Neuronal stem cell (in vitro differentiated cells): ENCODE results near the gene TOPAZ1.

Experiments
- DNase-seq: peaks from one replicate; pipeline ENCODE4 v3.0.0-alpha.2; 2013; ENCODE audit warnings: low spot score
- H2AFZ ChIP-seq: one replicate; pipeline ENCODE4 v1.6.1; 2013; ENCODE audit warnings: mild to moderate bottlenecking, low read length, inconsistent platforms
- H2AK5ac ChIP-seq: 2 replicates; pipeline ENCODE4 v1.6.1; 2013; ENCODE audit warnings: low read depth, mild to moderate bottlenecking, inconsistent platforms, low read length, moderate library complexity, mixed read lengths
- H2BK120ac ChIP-seq: 2 replicates; pipeline ENCODE4 v1.6.1; 2013; ENCODE audit warnings: low read depth, mild to moderate bottlenecking, inconsistent platforms, low read length, moderate library complexity, mixed read lengths
- H2BK12ac ChIP-seq: one replicate; pipeline ENCODE4 v1.6.1; 2013; ENCODE audit warnings: low read length, inconsistent platforms
- H2BK15ac ChIP-seq: 2 replicates; pipeline ENCODE4 v1.6.1; 2013; ENCODE audit warnings: mild to moderate bottlenecking, low read length, inconsistent platforms, mixed read lengths
- H2BK5ac ChIP-seq: one replicate; pipeline ENCODE4 v1.6.1; 2013; ENCODE audit warnings: inconsistent platforms, mild to moderate bottlenecking, low read length, moderate library complexity
- H3K14ac ChIP-seq: one replicate; pipeline ENCODE4 v1.6.1; 2013; ENCODE audit warnings: low read length, inconsistent platforms
- H3K18ac ChIP-seq: 2 replicates; pipeline ENCODE4 v1.6.1; 2013; ENCODE audit warnings: low read length, inconsistent platforms
- H3K23ac ChIP-seq: 2 replicates; pipeline ENCODE4 v1.6.1; 2013; ENCODE audit warnings: low read depth, mild to moderate bottlenecking, mixed read lengths, low read length, inconsistent platforms; ENCODE audit not compliant: poor library complexity
- H3K27ac ChIP-seq: replicated peaks from 3 replicates; pipeline ENCODE4 v1.5.1; 2013; ENCODE audit warnings: low read length, inconsistent platforms
- H3K27me3 ChIP-seq, 3 experiments: 2 replicates each; pipeline ENCODE4 v1.6.1; 2013; ENCODE audit warnings: low read length in 3 of 3, mild to moderate bottlenecking in 2 of 3, inconsistent platforms in 1 of 3, low read depth in 1 of 3, mixed read lengths in 1 of 3, moderate library complexity in 1 of 3; ENCODE audit not compliant: control insufficient read depth in 3 of 3, insufficient read depth in 3 of 3
- H3K36me3 ChIP-seq, 2 donors: replicated peaks in 1 of 2; 2 replicates each; pipeline ENCODE4 v1.6.1; 2013; ENCODE audit warnings: low read length in 2 of 2; ENCODE audit not compliant: control insufficient read depth in 2 of 2, insufficient read depth in 2 of 2
- H3K4ac ChIP-seq: 2 replicates; pipeline ENCODE4 v1.6.1; 2013; ENCODE audit warnings: inconsistent platforms, mild to moderate bottlenecking, low read length, moderate library complexity
- H3K4me1 ChIP-seq, 2 donors: 1 replicate in 1 of 2; 2 replicates in 1 of 2; pipeline ENCODE4 v1.6.1; 2013; ENCODE audit warnings: low read length in 2 of 2, low read depth in 1 of 2; ENCODE audit not compliant: control insufficient read depth in 2 of 2, insufficient read depth in 1 of 2
- H3K4me2 ChIP-seq: one replicate; pipeline ENCODE4 v1.6.1; 2013; ENCODE audit warnings: mild to moderate bottlenecking, low read length, inconsistent platforms; ENCODE audit not compliant: insufficient read depth, poor library complexity, severe bottlenecking
- H3K4me3 ChIP-seq, 2 donors: 2 replicates each; pipeline ENCODE4 v1.5.1; 2013; ENCODE audit warnings: low read length in 2 of 2, mild to moderate bottlenecking in 2 of 2, inconsistent platforms in 1 of 2, moderate library complexity in 1 of 2
- H3K79me1 ChIP-seq: one replicate; pipeline ENCODE4 v1.6.1; 2013; ENCODE audit warnings: low read depth, mild to moderate bottlenecking, inconsistent platforms, low read length, moderate library complexity
- H3K9ac ChIP-seq: one replicate; pipeline ENCODE4 v1.6.1; 2013; ENCODE audit warnings: mild to moderate bottlenecking, low read depth, low read length, inconsistent platforms; ENCODE audit not compliant: poor library complexity
- H3K9me3 ChIP-seq, 2 donors: replicated peaks in 1 of 2; 2 replicates each; pipeline versions ENCODE3 to v1.6.1; 2013; ENCODE audit warnings: low read length in 2 of 2, mild to moderate bottlenecking in 2 of 2, inconsistent platforms in 1 of 2, low read depth in 1 of 2, mixed read lengths in 1 of 2, moderate library complexity in 1 of 2; ENCODE audit not compliant: control insufficient read depth in 2 of 2, insufficient read depth in 1 of 2
- H4K8ac ChIP-seq: one replicate; pipeline ENCODE4 v1.6.1; 2013; ENCODE audit warnings: low read depth, mild to moderate bottlenecking, inconsistent platforms, low read length, moderate library complexity
- H4K91ac ChIP-seq: one replicate; pipeline ENCODE4 v1.6.1; 2013; ENCODE audit warnings: low read length, low read depth, mild to moderate bottlenecking, inconsistent platforms; ENCODE audit not compliant: poor library complexity
- WGBS, 2 donors: extraction: QIAGEN DNeasy Blood & Tissue Kit; methylation state at CpG; one replicate each; pipeline ENCODE4 v1.1.7; 2013; ENCODE audit warnings: missing lambda C conversion rate in 2 of 2, mixed read lengths in 1 of 2; ENCODE audit not compliant: insufficient read length in 2 of 2, insufficient replicate concordance in 1 of 2; ENCODE audit errors: extremely low coverage in 2 of 2; 5-methylcytosine and 5-hydroxymethylcytosine counted together

Gene TOPAZ1

DNA sequence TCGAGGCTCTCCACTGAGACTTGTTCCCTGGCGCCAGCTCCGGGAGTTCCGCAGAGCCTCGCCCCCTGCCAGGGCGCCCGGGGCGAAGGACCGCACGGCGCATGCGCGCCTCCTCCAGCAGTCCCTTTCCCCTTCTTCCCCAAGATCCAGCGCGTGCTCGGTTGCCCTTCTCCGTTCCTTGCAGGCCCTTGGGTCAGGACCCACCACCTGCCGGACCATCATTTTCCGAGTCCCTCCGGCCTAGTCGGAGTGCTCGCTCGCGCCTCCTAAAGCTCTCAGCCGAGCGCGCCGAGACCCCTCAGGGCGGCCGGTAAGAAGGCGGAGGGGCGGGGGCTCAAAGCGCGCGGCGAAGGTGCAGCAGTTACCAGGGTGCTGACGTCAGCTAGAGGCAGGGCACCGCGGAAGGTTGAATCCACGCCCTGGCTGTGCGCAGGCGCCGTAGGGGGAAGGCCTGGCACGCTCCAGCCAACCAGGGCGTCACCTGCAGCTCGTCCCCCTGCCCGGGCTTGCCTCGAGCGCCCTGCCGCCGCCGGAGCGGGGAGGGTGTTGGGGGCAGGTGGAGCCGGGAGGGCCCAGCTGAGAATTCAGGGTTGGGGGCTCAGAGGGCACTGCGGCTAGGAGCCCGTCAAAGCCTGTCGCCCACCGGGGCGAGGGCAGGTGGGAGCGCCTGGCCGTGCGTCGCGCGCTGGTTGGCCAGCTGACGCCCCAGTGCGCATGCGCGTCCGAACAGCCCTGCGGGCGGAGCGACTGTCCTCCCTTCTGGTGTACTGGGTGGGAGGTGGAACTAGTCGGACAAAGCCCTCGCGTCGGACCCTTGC, 96.5 kb downstream of the TOPAZ1 start, which contains the start of gene TCAIM:
TCAIM (plus strand) TSS at position 757 of the 818 bp plus-strand sequence. CDS start 16,017 bp downstream, outside the sequence.
- H3K23ac ChIP-seq = peak within 1 kb of the TSS; percentile 99
- no peak within 1 kb of the TSS for H2AK5ac ChIP-seq
- H3K36me3 ChIP-seq = peaks cover 0 to 7% of the 10 kb centered on the region in 2 donors
- peak within 1 kb of the TSS; percentile 86 for H3K4me2 ChIP-seq
- peak within 1 kb of the TSS; percentile 89 for H4K91ac ChIP-seq
- H2AFZ ChIP-seq = peak within 1 kb of the TSS; percentile 96
- H3K4me1 ChIP-seq = peaks cover 5 to 10% of the 10 kb centered on the region in 2 donors
- peak within 1 kb of the TSS; percentile 89 for H3K9ac ChIP-seq
- DNase-seq = peak; percentile 98
- H3K4ac ChIP-seq = no peak within 1 kb of the TSS
- H2BK12ac ChIP-seq = peak within 1 kb of the TSS; percentile 75
- no peaks in the 10 kb centered on the region for H3K79me1 ChIP-seq
- peak within 1 kb of the TSS; percentile 91 for H2BK5ac ChIP-seq
- peak within 1 kb of the TSS; percentile 70 to 89 for H3K4me3 ChIP-seq
- no peak within 1 kb of the TSS for H4K8ac ChIP-seq
- no CpG with 5 or more reads among the region's 77 CpGs for WGBS, 2 donors
- H2BK120ac ChIP-seq = no peak within 1 kb of the TSS
- no peak within 1 kb of the TSS for H3K14ac ChIP-seq
- peak within 1 kb of the TSS; percentile 99 for H3K27ac ChIP-seq
- peak within 1 kb of the TSS; percentile 99 for H3K18ac ChIP-seq
- H3K27me3 ChIP-seq = peaks cover 0 to 6% (median 0%) of the 10 kb centered on the region in 3 experiments
- H3K9me3 ChIP-seq = peaks cover 0 to 3% of the 10 kb centered on the region in 2 donors
- H2BK15ac ChIP-seq = peak within 1 kb of the TSS; percentile 60

DNA sequence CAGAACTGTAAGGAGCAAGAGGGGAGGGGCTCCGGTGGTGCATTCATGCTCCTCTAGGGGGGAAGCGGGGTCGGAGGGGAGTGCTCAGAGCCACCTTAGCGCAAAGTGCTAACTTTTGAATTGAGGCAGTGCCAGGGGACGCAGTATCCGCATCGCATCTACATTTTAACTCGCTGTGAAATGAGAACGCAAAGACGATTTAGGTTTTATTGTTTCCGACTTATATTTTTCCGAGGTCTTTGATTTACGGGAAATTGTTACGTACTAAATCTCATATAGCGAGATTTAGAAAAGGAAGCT, 97.1 kb downstream of the TOPAZ1 start:
- no peak for DNase-seq
- Histone ChIP-seq H2BK15ac (no peak overlapping the region), H3K27me3 (peaks cover 0 to 3% (median 0%) of the 10 kb centered on the region in 3 experiments), H2AK5ac (no peak overlapping the region), H3K23ac (peak overlapping the region; percentile 99), H3K18ac (no peak overlapping the region), H2BK12ac (no peak overlapping the region), H3K4ac (no peak overlapping the region), H3K4me2 (peak overlapping the region; percentile 37), H2BK120ac (no peak overlapping the region), H3K9me3 (peaks cover 0 to 3% of the 10 kb centered on the region in 2 donors), H3K36me3 (peaks cover 0 to 10% of the 10 kb centered on the region in 2 donors), H4K91ac (no peak overlapping the region), H3K14ac (no peak overlapping the region), H3K9ac (peak overlapping the region; percentile 53), H3K4me3 (peak overlapping the region; percentile 70 to 89), H3K27ac (peak overlapping the region; percentile 74), H2AFZ (peak overlapping the region; percentile 96), H3K79me1 (no peaks in the 10 kb centered on the region), H2BK5ac (peak overlapping the region; percentile 91), H4K8ac (no peak overlapping the region), H3K4me1 (peaks cover 5 to 10% of the 10 kb centered on the region in 2 donors)
- WGBS, 2 donors = no CpG with 5 or more reads among the region's 15 CpGs

GRCh38 chr3:44339181-44340057, 97.7 kb downstream of the TOPAZ1 start:
- H3K23ac ChIP-seq = no peak overlapping the region
- WGBS, 2 donors = no CpG with 5 or more reads among the region's 11 CpGs
- no peak overlapping the region for H4K8ac ChIP-seq
- no peak overlapping the region for H3K9ac ChIP-seq
- peaks cover 5 to 10% of the 10 kb centered on the region in 2 donors for H3K4me1 ChIP-seq
- no peak overlapping the region for H2BK5ac ChIP-seq
- H4K91ac ChIP-seq = no peak overlapping the region
- peak overlapping the region; percentile 96 for H2AFZ ChIP-seq
- peak overlapping the region; percentile 37 for H3K4me2 ChIP-seq
- no peak for DNase-seq
- no peak overlapping the region for H2AK5ac ChIP-seq
- H3K14ac ChIP-seq = no peak overlapping the region
- no peak overlapping the region for H2BK15ac ChIP-seq
- no peaks in the 10 kb centered on the region for H3K79me1 ChIP-seq
- H3K27me3 ChIP-seq = peaks cover 0 to 3% (median 0%) of the 10 kb centered on the region in 3 experiments
- H3K27ac ChIP-seq = no peak overlapping the region
- peaks cover 0 to 3% of the 10 kb centered on the region in 2 donors for H3K9me3 ChIP-seq
- H2BK12ac ChIP-seq = no peak overlapping the region
- H3K18ac ChIP-seq = no peak overlapping the region
- H2BK120ac ChIP-seq = no peak overlapping the region
- no peak overlapping the region for H3K4ac ChIP-seq
- peaks cover 0 to 10% of the 10 kb centered on the region in 2 donors for H3K36me3 ChIP-seq
- peak overlapping the region in 1 of 2 donors; percentile 70 for H3K4me3 ChIP-seq

- Histone ChIP-seq H3K14ac (no peak overlapping the region), H2BK120ac (no peak overlapping the region), H2BK12ac (no peak overlapping the region), H3K4me2 (no peak overlapping the region), H3K79me1 (no peaks in the 10 kb centered on the region), H4K91ac (no peak overlapping the region), H3K36me3 (peaks cover 0 to 10% of the 10 kb centered on the region in 2 donors), H3K27me3 (no peaks in the 10 kb centered on the region), H3K9ac (no peak overlapping the region), H2BK15ac (no peak overlapping the region), H3K18ac (no peak overlapping the region), H3K27ac (no peak overlapping the region), H4K8ac (no peak overlapping the region), H3K4me3 (no peak overlapping the region), H2BK5ac (no peak overlapping the region), H3K4me1 (peaks cover 5 to 10% of the 10 kb centered on the region in 2 donors), H3K4ac (no peak overlapping the region), H3K9me3 (peaks cover 0 to 3% of the 10 kb centered on the region in 2 donors), H2AK5ac (no peak overlapping the region), H3K23ac (no peak overlapping the region), H2AFZ (peak overlapping the region; percentile 96)
- DNase-seq = no peak
- WGBS, 2 donors = no CpG with 5 or more reads among the region's 3 CpGs
Observed at GRCh38 chr3:44340058-44340395, 98.3 kb downstream of the TOPAZ1 start.
